OCI-LY7 (cell line): ENCODE measurements around the gene MAU2. TPM values are rescaled to one million over a fixed set of nuclear protein-coding genes. Genes with fewer than 3 reads are reported as not detected.

Experiments used
- BruUV-seq: library from RNA; stranded (reverse); fragments of 400-500 nt; replicated peaks from 2 replicates; lab custom pipeline; 2021; lab: Mats Ljungman, UMichigan
- CTCF ChIA-PET: fragments of 300-600 bp; sonication (Branson Sonifier 250); formaldehyde crosslinking; loops from one replicate; lab custom pipeline; 2022; ENCODE audit warnings: antibody characterized with exemption; ENCODE audit not compliant: unreplicated experiment; lab: Charles Lee
- POLR2A ChIA-PET: fragments of 300-600 bp; sonication (Branson Sonifier 250); formaldehyde crosslinking; loops from one replicate; lab custom pipeline; 2022; ENCODE audit warnings: antibody characterized with exemption; lab: Charles Lee
- DNase-seq: peaks from one replicate; pipeline ENCODE4 v3.0.0-alpha.2; 2015; ENCODE audit warnings: low spot score
- H2AFZ ChIP-seq: fragments of 200-600 bp; sonication (generic), shearing (Covaris generic); 2 replicates; pipeline ENCODE4 v1.6.1; 2014; ENCODE audit warnings: mild to moderate bottlenecking, antibody characterized with exemption, low read length, moderate library complexity
- H3K27ac ChIP-seq: fragments of 200-600 bp; sonication (generic); 2 replicates; pipeline ENCODE4 v1.5.1; 2014; ENCODE audit warnings: mixed run types, low read depth, mild to moderate bottlenecking, moderate library complexity, low read length, inconsistent platforms; ENCODE audit not compliant: poor library complexity, severe bottlenecking
- H3K36me3 ChIP-seq: fragments of 200-600 bp; sonication (generic); 2 replicates; pipeline ENCODE4 v1.6.1; 2014; ENCODE audit warnings: mild to moderate bottlenecking, antibody characterized with exemption, low read length, moderate library complexity, mixed read lengths; ENCODE audit not compliant: insufficient read depth
- H3K4me1 ChIP-seq: fragments of 200-600 bp; sonication (generic); 2 replicates; pipeline ENCODE4 v1.5.1; 2014; ENCODE audit warnings: mild to moderate bottlenecking, low read length; ENCODE audit not compliant: insufficient read depth, poor library complexity, severe bottlenecking
- H3K4me2 ChIP-seq: fragments of 200-600 bp; sonication (generic); 2 replicates; pipeline ENCODE4 v1.6.1; 2014; ENCODE audit warnings: mild to moderate bottlenecking, low read length
- H3K4me3 ChIP-seq: fragments of 200-600 bp; sonication (generic); 2 replicates; pipeline ENCODE4 v1.5.1; 2014; ENCODE audit warnings: mild to moderate bottlenecking, low read depth, low read length; ENCODE audit not compliant: poor library complexity, severe bottlenecking
- H3K79me2 ChIP-seq: fragments of 200-600 bp; sonication (generic); 2 replicates; pipeline ENCODE4 v1.6.1; 2016; ENCODE audit warnings: low read depth, mild to moderate bottlenecking, low read length, moderate library complexity, mixed read lengths; ENCODE audit not compliant: insufficient read depth
- H3K9me2 ChIP-seq: fragments of 200-600 bp; sonication (generic); 2 replicates; pipeline ENCODE4 v1.6.1; 2016; ENCODE audit warnings: mild to moderate bottlenecking, low read length, mixed read lengths; ENCODE audit not compliant: insufficient read depth
- H3K9me3 ChIP-seq: fragments of 200-600 bp; sonication (generic); 2 replicates; pipeline ENCODE4 v1.6.1; 2014; ENCODE audit warnings: mild to moderate bottlenecking, mixed run types, low read length, mixed read lengths
- H4K20me1 ChIP-seq: fragments of 200-600 bp; sonication (generic); 2 replicates; pipeline ENCODE4 v1.6.1; 2014; ENCODE audit warnings: mild to moderate bottlenecking, antibody characterized with exemption, low read length, moderate library complexity, mixed read lengths; ENCODE audit not compliant: insufficient read depth
- CTCF ChIP-seq: fragments of 200-600 bp; sonication (generic); conservative IDR thresholded peaks from 2 replicates; pipeline ENCODE4 v1.5.1; 2014; ENCODE audit warnings: mild to moderate bottlenecking, antibody characterized with exemption, low read length, moderate library complexity, mixed read lengths
- EZH2phosphoT487 ChIP-seq: fragments of 200-600 bp; sonication (generic); IDR thresholded peaks from 2 replicates; pipeline ENCODE4 v1.6.1; 2018; ENCODE audit warnings: low read depth, borderline replicate concordance, mild to moderate bottlenecking, mixed run types, antibody characterized with exemption, low read length, moderate library complexity, mixed read lengths
- intact Hi-C: fragments of 100-400 bp; cut with micrococcal nuclease; formaldehyde crosslinking; loops from one replicate; pipeline ENCODE4 v1.10.0; 2022; ENCODE audit not compliant: unreplicated experiment
- total RNA-seq, 2 experiments: library from RNA; depleted of rRNA in 1 of 2; stranded (reverse); fragments of >200 nt in 1 of 2; shearing (Covaris generic) in 1 of 2; gene quantifications; 2 replicates each; pipeline ENCODE4 v1.2.3, GENCODE V29; 2014 to 2022

Gene MAU2
- total RNA-seq, 2 experiments from 2014 or later = 58.7 to 81.7 TPM

- POLR2A ChIA-PET = no interaction called here
These were observed 61.5 kb downstream of the MAU2 start for GRCh38 chr19:19382118-19382517.

DNA sequence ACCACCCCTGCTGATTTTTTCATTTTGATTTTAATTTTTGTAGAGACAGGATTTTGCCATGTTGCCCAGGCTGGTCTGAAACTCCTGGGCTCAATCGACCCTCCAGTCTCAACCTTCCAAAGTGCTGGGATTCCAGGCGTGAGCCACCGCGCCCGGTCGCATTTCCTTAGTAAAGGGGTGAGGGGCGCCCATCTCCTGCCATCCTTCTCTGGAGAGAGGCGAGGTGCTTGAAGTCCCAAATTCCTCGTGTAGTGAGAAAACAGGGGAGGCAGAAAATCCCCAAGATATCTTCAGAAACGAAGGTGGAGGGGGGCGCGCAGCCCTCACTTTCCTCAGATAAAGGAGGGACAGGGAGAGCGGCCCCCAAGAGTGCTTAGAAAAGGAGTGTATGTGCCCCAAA lies 63.9 kb downstream of the MAU2 start:
- Histone ChIP-seq H3K27ac (no peak overlapping the region), H3K4me3 (peak overlapping the region; percentile 65), H3K9me2 (no peaks in the 10 kb centered on the region), H3K4me2 (peak overlapping the region; percentile 86), H3K79me2 (peaks cover 31% of the 10 kb centered on the region; the same call in 1 of the 2 replicates), H3K36me3 (no peaks in the 10 kb centered on the region), H2AFZ (no peak overlapping the region), H3K4me1 (peaks cover 62% of the 10 kb centered on the region), H4K20me1 (peaks cover 6% of the 10 kb centered on the region; the same call in 1 of the 2 replicates), H3K9me3 (no peaks in the 10 kb centered on the region)
- ChIA-PET CTCF (no interaction called here), POLR2A (no interaction called here)
- BruUV-seq = no TSS peak
- DNase-seq = no peak
- intact Hi-C loops = no loop called here
- TF ChIP-seq CTCF (no peak), EZH2phosphoT487 (no peak)

More at GRCh38 chr19:19382118-19382517, 61.5 kb downstream of the MAU2 start:
- H4K20me1 ChIP-seq = peaks cover 6% of the 10 kb centered on the region; the same call in 1 of the 2 replicates
- no peak overlapping the region for H3K4me2 ChIP-seq
- H2AFZ ChIP-seq = no peak overlapping the region
- H3K9me2 ChIP-seq = no peaks in the 10 kb centered on the region
- no peaks in the 10 kb centered on the region for H3K9me3 ChIP-seq
- DNase-seq = no peak
- H3K4me3 ChIP-seq = no peak overlapping the region
- no peak overlapping the region for H3K27ac ChIP-seq
- BruUV-seq = no TSS peak
- peaks cover 41% of the 10 kb centered on the region for H3K4me1 ChIP-seq
- intact Hi-C loops = no loop called here
- H3K36me3 ChIP-seq = no peaks in the 10 kb centered on the region
- TF ChIP-seq EZH2phosphoT487 = no peak
- TF ChIP-seq CTCF = no peak
- CTCF ChIA-PET = no interaction called here
- peaks cover 10% of the 10 kb centered on the region; the same call in 1 of the 2 replicates for H3K79me2 ChIP-seq
